ENCODE data around the gene ACTR8.

The ACTR8 gene

DNA sequence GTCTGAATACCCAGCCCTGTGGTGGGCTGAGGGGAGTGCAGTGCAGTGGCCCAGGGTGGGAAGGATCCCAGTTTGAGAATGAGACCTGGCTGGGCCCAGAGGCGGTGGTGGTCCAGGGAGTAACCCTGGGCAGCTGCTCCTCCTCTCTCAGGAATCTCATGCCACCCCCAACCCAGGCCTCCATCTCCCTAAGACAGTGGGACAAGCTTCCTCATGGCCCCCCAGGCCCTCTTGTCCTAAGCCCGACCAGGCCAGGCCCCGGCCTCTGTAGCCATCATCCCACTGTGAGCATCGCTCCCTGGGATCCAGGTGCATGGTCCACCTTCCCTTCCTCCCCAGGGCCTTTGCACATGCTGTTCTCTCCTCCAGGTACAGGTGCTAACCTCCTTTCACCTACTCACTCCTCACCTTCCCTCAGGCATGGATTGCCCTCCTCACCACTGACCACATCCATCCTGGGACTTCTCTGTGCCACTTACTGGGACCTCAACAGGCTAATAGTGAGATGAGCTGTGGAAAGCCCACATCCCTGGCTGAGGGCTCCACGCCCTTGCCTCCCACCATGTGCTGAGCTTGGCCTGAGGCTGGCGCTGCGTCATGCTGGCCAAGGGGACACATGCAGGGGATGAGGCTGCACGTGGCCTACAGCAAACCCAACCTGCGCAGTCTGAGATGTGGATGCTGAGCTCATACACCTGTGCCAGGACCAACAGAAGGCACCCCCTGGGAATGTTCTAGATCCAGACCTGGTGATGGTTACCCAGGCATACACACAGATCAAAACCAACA lies 45.7 kb downstream of the ACTR8 start:
- DNase-seq (ENCODE audit: low read depth in 1 of 2, low spot score in 1 of 2) = no peak

DNA sequence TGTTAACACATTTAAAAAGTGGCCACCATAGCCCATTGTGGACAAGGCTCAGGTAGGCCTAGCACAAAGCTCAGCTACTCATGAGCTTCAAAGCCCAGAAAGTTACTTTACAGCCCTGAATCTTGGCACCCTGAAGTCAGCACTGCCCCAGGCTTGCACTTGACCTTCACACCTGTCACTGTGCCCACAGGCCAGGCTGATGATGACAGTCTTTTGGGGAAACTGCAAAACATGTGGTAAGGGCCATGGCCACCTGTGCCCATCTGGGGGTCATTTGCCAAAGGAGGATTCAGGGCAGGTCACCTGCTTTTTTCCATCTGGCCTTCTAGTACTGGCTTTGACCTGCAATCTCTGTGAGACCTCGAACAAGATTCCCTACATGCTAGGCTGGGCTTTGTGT lies 46.7 kb downstream of the ACTR8 start:
- no peak for DNase-seq (ENCODE audit: low read depth in 1 of 2, low spot score in 1 of 2)

DNA sequence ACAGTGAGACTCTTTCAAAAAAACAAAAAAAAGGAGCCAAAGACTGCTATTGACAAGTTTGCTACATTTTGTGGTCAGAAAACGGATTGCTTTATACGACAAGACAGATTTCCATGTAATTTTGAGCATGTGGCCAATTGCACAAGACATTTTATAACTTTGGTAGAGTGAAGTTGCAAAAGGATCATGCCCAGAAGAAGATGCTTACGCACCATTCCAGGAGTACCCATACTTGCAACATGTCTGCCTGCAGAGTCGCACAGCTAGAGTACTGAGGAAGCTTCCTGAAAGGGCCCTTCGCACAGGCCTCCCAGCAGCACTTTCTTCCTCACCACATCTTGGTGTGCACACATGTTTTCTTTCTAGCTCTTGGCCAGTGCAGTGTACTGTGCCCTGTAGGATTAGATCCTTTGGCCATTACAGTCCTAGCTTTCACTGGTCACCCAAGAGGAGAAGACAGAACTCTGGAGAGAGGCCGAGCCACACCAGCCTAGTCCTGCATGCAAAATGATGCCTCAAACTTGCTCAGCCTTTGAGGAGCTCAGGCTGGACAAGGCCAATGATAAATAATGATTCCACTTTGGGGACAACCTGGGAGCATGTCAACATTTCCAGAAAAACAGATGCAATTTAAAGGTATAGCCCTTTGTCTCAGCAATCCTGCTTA lies 47.4 kb downstream of the ACTR8 start:
- no peak for DNase-seq (ENCODE audit: low read depth in 1 of 2, low spot score in 1 of 2)

DNA sequence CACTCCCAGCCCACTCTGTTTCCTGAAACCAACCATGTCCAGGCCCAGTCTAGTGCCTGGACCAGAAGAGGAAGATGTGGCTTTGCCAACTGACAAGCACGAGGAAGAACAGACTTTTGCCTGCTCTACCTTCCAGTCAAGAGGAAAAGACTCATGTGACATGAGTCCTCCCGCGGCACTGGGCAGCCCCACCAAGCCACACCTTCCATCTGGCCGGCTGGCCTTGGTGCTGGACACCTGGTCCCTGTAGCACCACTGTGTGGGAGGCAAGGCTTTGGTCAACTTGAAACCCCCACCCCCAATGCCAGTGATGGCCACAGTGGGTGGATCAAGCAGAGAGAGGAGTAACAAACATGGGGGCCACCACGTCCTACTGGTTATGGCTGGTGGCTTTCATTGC lies 48.3 kb downstream of the ACTR8 start:
- no peak for DNase-seq (ENCODE audit: low read depth in 1 of 2, low spot score in 1 of 2)

DNA sequence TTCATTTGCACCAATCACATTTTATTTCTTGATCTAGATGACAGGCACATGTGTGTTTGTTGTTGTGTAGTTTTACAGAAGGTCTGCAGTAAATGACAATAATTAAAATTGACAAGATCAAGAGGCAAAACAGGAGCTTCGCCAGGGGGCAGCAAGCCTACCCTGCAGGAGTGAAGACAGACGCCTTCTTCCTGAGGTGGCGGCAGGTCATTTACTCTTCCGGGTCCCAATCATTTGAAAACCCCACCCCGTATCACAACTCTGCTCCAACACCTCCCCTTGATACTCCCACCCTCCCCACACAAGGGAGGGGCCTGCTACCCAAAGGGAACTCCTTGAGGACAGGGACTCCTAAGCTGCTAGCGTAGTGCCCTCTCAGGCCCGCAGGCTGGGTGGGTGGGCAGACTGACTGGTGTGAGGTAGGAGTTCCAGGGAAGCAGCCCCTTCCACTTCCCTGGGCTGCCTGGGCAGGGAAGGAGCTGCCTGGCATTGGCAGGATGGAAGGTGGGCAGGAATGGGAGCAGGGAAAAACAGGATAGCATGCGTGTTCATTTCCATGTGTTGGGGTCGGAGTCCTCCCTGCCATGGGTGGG lies 48.8 kb downstream of the ACTR8 start:
- no peak for DNase-seq (ENCODE audit: low read depth in 1 of 2, low spot score in 1 of 2)

DNA sequence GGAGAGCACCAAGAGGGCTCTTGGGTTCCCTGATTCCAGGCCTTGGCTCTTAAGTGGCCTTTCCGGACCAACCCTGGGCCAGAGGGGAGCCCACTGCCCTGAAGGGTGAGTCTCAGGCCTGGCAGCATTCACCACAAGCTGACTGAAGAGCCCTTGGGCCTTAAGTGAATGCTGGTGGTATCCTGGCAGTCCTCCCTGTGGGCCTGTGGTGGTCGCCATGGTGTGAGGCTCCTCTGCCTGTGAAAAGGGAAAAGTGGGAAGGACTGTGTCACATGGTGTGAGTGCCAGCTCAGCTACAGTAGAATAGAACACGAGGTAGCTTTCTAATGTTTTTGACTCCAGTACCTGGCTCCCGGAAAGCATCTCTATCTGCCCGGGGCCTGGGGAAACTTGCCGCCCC lies 51.0 kb downstream of the ACTR8 start:
- DNase-seq (ENCODE audit: low read depth in 1 of 2, low spot score in 1 of 2) = no peak

DNA sequence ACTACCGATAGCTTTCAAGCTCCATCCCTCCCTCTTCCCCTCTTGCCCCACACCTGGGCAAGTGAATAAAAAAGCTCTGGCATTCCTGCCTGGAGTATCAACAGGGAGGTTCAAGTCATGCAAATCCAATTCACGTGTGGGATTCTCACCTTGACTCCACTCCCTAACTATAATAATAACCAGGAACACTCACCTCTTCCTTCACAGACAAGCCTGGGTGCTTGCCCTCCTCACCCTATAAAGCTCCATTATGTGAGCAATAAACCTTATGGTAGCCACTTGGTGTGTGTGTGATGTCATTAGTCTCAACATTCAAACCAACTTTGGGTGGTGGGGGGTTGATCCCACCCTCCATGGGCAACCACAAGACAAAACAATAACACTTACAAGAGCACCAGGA lies 52.3 kb downstream of the ACTR8 start:
- no peak for DNase-seq (ENCODE audit: low read depth in 1 of 2, low spot score in 1 of 2)

DNA sequence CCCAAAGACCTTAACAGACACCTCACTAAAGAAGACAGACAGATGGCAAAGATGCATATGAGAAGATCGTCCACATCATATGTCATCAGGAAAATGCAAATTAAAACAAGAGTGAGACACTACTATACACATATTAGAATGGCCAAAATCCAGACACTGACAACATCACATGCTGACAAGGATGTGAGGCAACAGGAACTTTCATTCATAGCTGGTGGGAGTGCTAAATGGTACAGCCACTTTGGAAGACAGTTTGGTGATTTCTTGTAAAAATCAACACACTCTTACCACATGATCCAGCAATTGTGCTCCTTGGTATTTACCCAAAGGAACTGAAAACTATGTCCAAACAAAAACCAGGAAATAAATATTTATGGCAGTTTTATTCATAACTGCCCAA lies 53.4 kb downstream of the ACTR8 start:
- DNase-seq (ENCODE audit: low read depth in 1 of 2, low spot score in 1 of 2) = no peak

DNA sequence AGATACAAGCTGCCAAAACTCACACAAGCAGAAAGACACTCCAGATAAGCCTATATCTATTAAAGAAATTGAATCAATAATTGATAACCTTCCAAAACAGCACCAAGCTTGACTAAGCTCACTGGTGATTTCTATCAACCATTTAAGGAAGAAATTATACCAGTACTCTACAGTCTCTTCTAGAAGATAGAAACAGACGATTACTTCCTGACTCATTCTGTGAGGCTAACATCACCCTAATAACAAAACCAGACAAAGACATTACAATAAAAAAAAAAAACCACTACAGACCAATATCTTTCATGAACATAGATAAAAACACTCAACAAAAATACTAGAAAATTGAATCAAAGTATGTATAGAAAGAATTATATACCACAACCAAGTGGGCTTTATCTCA lies 55.9 kb downstream of the ACTR8 start:
- DNase-seq (ENCODE audit: low read depth in 1 of 2, low spot score in 1 of 2) = no peak

DNA sequence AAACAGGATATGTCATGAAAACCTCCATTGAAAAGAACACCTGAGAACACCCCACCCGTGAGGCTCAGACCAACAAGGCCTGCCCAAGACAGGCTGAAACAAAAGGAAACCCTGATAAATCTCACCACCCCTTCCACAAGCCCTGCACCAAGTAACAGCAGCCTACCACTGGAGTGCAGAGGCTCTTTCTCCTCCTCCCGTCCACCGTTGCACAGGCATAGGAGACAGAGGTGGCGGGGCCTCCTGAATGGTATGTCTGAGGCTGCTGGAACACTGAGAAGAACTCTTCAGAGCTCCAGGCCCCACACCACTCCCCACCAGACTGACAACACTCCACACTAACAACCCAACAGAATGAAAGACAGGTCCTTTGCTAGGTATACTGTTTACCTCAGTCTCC lies 57.2 kb downstream of the ACTR8 start:
- no peak for DNase-seq (ENCODE audit: low read depth in 1 of 2, low spot score in 1 of 2)

DNA sequence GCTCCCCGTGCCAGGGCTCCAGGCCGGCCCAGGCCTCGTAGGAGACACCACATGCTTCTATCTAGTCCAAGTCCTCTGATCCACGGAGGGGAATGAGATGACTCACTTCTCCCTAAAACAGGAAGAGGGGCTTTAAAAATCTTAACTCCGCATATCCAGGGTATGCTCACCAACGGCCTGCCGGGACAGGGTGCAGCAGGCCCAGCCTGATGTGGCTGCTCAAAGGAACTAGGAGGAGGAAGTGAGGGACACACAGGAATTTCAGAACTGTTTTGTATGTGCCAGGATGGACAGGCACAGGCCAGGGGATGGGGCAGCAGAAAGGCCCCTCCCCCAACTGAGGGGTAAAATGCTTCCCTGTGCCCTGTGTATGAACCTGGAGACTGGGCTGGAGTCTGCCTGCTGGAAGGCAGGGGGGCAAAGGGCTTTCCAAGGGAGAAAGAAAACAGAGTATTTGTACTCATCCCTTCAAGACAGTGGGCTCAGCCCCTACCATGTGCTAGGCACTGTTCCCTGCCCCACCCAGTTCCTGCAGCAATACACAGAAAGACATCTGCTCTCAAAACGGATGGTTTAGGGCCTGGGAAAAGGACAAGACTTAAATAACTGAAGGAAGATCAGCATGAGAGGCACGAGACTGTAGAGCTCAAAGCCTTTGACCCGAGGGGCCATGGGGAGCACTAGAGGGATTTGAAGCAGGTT lies 57.8 kb downstream of the ACTR8 start:
- no peak for DNase-seq (ENCODE audit: low read depth in 1 of 2, low spot score in 1 of 2)

DNA sequence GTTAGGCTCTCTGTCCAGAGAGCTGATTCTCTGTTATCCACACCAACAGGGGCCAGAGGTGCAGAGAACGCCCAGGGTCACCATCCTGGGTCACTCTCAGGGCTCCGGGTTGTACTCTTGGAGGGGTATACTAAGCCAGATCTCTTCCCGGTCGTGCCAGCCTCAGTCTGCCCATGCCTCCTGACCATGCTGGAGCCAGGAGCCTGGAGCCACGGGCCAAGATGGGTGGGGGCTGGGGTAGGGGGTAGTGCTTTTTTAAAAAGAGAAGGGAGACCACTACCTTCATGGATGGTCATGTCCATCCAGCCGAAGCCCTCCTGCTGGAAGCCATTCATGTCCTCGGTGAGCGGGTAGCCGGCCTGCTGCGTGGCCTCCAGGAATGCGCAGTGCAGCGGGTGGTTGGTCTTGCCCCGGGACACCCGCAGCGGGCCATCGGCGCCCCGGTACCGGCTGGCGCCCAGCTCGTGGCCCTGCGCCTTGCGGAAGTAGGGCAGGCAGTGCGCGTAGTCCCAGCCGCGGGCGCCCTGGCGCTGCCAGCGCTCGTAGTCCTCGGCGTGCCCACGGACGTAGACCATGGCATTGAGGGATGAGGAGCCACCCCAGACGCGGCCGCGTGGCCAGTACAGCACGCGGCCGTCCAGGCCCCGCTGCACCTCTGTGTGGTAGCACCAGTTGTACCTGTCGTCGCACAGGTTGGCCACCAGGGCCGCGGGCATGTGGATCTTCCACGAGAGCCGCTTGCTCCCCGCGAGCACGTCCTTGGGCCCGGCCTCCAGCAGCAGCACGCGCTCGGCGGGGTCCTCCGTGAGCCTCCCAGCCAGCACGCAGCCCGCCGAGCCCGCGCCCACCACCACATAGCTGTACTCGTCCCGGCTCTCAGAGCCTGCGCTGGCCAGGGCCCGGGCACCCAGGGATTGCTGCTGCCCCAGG lies 58.7 kb downstream of the ACTR8 start:
- no peak for DNase-seq (ENCODE audit: low read depth in 1 of 2, low spot score in 1 of 2)

DNA sequence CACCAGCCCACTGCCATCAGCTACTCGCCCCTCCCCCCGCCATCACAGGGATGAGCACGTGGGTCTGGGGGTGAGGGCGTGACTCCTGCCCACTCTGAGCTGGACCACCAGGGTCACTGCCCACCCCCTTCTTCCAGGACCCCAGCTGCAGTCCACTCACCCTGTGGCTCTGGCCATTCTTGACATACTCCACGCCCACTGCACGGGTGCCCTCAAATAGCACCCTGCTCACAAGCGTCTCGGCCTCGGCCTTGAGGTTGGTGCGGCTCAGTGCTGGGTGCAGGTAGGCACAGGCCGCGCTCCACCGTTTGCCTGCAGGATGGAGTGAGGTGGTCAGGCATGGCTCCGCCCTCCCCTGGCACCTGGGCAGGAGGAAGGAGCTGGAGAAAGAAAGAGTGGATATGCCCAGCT lies 59.6 kb downstream of the ACTR8 start:
- no peak for DNase-seq (ENCODE audit: low read depth in 1 of 2, low spot score in 1 of 2)

DNA sequence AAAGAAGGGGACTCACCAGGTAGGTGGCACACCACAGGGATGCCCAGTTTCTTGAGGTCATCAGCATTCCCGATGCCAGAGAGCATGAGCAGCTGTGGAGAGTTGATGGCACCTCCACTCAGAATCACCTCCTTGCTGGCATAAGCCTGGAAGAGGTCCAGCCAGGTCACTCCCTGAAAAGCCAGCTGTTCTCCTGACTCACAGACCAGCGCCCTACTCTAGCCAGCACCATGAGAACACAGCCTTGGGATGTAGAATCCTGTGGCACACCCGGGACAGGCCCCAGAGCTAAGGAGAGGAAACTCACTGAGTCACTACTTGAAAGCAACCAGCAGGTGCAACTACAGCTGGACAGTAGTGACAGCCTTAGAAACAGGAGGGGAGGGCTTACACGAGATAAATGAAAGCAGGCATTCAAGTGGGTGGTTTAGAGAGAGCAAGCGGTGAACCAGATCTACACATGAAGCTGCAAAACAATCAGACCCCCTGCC lies 60.3 kb downstream of the ACTR8 start:
- DNase-seq (ENCODE audit: low read depth in 1 of 2, low spot score in 1 of 2) = no peak

DNA sequence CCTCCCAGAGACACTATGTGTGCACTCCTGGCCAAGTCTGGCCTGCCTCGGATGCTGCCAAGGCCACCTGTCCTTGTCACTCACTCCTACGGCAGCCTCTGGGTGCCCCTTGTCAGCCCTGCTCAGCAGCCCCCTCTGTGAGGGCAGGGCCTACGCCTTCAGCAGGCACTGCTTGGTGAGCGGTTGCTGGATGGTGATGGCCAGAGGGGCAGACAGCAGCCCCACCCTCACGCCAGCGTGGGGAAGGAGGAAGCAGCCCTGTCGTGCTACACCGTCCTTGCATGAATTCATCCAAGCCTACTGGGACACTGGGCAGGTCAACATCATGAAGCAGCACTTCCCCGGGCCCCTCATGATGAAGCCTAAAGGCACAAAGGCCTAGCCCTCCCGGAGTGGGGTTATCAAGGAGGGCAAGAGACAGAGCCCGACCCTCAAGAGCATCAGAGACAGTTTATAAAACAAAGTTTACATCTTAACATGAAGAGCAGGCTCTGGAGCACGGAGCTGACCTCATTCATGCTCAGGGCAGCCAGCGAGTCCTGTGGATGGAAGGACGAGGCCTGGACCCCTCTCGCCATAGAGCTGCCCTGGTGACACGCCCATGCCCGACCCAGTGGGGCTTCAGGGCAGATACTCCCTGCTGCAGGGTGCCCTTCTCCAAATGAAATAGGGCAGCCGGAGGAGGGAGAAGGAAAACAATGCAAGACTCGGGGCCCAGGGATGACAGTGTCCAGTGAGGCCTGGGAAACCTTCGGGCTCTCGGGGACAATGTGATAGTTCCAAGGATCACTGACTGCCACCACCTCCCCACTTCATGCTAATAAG lies 61.0 kb downstream of the ACTR8 start:
- DNase-seq (ENCODE audit: low read depth in 1 of 2, low spot score in 1 of 2) = no peak

DNA sequence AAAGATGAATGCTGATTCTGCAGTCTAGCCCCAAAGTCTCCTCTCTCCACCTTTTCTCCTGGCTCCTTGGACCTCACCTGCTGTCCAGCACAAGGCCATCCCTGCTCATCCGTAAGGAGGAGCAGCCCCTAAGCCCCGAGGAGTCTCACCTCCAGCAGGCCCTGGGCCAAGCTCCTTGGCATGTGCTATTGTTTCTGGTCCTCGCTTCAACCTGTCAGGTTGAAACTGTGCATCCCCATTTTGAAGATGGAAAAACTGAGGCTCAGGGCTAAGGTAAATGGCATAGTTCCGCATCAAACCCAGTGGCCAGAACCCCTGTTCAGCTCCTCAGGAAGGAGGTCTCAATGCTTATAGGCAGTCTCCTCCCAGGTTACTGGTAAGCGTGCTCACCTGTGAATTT lies 61.9 kb downstream of the ACTR8 start:
- DNase-seq (ENCODE audit: low read depth in 1 of 2, low spot score in 1 of 2) = no peak

DNA sequence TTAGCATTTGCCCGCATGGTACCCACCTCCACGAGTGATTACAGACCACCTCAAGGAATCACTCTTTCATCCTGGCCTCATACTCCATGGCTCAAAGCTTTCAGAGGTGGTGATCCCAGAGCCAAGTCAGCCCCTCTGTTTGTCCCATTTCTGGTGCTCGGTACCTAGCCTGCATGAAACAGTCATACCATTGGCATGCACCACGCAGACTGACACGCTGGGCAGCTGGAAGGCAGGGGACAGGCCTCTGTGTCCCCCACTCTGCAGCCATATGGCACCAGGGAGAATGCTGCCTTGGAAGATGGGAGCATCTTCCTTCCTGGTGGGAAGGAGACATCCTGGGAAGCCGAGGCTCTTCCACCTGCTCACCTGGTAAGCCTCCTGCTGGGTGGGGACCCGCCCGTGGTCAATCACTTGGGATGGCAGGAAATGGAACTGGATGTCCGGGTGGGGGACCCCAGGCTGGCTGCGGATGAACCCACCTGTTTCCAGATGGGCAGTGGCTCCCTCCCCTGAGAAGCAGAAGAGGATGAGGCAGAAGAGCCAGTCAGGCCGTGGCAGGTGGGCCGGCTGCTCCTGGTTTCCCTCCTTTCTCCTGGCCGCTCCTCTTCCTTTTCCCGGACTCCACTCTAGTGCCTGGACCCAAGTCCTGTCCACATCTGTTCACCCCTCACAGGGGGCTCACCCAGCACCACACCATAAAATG lies 62.6 kb downstream of the ACTR8 start:
- DNase-seq (ENCODE audit: low read depth in 1 of 2, low spot score in 1 of 2) = no peak

DNA sequence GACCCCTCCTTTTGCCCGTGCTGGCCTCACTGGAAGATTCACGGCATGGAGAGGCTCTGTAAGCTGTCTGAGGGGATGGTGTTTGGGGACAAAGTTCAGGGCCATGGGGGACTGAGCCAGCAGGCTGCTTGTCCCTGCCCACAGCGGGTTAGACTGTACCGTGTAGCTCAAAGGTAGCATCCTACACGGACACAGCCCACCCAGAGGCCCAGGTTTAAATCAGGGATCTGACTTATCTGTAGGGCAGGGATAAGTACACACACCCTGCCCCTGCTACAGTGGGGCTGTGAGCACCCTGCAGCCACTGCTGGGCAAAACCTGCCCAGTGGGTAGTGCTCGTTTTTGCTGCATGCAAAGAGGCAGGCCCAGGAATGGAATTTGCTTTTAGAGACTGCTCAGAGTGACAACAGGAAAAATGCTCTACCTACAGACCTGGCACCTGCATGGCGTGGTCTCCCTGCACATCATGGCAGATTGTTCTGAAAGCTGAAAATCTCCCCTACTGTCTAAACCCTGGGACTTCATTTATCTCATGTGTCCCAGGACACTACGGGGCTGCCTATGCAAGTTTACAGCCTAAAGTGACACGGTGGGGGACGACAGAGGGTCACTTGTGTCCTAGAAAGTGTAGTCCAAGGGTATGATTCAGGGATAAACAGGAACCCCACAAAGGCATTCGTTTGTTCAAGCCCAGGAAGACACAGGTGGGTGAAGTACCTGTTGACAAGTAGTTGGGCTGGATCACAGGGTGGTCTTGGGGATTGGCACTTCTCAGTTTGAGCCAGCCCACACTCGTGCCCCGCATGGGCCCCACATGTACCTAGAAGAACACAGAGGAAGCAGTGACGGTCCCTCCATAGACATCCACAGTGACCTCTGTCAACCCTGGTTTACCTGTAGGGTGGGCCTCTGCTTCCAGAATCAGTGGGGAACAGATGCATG lies 63.5 kb downstream of the ACTR8 start:
- no peak for DNase-seq (ENCODE audit: low read depth in 1 of 2, low spot score in 1 of 2)

Data from activated T-helper 1 cell treated with anti-CD3 and anti-CD28 coated beads, Interleukin-2, amount 50 U/mL, for 16 hours (primary cell).